ENCODE data around the gene LILRA2.
"Not testable (repeated sequence)": the region's sequence is repeated elsewhere in the genome, so short reads cannot be mapped to it uniquely, and the experiment has no call there.

LILRA2 gene

GRCh38 chr19:54573330-54573872 is at the start of gene LILRA2:
Gene LILRA2, plus strand, starts transcription at chr19:54573790. Its CDS starts 89 bp downstream, at chr19:54573879.
- no peak for DNase-seq

- no peak for DNase-seq
These were observed 48.0 kb upstream of the LILRA2 start for GRCh38 chr19:54525636-54526035.

- DNase-seq = no peak
These were observed 46.6 kb upstream of the LILRA2 start for GRCh38 chr19:54526972-54527371.

- no peak for DNase-seq
These were observed 42.7 kb upstream of the LILRA2 start for GRCh38 chr19:54530866-54531265.

DNA sequence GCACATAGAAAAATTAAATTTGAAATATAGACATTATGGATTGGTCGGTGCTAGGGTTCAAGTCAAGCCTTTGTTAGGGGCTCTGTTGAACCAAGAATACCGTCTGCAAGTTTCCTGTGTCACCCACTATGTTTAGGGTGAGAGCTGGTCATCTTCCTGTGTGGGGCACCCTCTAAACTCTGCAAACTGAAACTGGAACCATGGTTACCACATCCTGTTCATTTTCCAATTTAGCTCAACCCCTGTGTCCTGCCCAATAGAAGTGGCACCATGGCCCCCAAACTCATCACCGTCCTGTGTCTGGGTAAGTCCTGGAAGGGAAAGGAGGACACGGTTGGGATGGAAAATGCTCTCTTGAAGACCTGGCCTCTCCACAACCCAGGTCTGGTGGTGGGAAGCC is 41.1 kb upstream of the LILRA2 start:
- DNase-seq = no peak

- DNase-seq = no peak
These were observed 40.1 kb upstream of the LILRA2 start for GRCh38 chr19:54533476-54533875.

DNA sequence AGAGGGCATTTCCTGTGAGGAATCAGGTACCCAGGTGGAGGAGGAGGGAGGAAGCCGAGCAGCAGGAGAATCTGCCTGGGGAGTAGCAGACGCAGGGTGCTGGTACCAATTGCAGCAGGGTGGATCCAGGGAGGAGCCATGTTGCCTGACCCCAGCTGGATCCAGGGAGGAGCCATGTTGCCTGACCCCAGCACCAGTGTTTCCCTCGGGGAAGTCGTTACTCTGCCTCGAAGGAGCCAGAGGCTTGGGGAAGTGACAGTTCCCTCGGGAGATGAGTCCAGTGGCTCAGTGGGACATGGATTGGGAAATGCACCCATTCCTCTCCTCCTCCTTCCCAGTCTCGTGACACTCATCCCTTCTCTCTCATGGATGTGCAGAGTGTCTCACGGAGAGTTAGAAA is 39.4 kb upstream of the LILRA2 start:
- no peak for DNase-seq

- DNase-seq = no peak
These were observed 38.0 kb upstream of the LILRA2 start for GRCh38 chr19:54535601-54536000.

- DNase-seq = no peak
These were observed 36.6 kb upstream of the LILRA2 start for GRCh38 chr19:54536956-54537355.

DNA sequence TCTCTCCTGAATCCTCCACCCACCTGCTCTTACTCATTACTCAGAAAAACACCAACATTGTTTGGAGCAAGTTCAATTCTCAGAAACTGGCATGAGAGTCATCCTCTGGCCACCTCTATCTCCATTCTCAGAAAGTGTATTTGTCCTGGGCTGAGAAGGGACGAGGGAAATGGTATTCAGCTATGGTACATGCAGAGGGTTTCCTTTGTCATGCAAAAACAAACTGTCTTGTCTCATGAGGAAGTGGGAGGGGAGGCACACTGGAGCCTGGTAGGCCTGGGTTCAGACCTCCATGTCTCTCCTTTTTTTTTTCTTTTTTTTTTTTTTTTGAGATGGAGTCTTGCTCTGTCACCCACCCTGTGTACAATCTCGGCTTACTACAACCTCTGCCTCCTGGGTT is 31.9 kb upstream of the LILRA2 start:
- DNase-seq = no peak

DNA sequence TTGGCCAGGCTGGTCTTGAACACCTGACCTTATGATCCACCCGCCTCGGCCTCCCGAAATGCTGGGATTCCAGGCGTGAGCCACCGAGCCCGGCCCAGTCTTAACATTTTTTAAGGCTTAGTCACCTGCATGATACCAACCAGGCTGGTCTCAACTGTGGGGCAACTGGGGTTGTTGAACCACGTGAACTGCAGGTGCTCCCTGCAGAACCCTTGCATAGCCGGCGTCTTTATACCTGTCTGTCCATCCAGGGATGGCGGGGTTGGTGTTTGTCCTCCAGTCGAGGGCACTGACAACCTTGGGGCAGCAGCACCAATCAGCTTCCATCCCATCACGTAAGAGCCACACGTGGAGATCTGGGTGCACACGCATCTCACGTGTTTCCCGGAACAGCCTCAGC is 24.8 kb upstream of the LILRA2 start:
- DNase-seq = no peak

DNA sequence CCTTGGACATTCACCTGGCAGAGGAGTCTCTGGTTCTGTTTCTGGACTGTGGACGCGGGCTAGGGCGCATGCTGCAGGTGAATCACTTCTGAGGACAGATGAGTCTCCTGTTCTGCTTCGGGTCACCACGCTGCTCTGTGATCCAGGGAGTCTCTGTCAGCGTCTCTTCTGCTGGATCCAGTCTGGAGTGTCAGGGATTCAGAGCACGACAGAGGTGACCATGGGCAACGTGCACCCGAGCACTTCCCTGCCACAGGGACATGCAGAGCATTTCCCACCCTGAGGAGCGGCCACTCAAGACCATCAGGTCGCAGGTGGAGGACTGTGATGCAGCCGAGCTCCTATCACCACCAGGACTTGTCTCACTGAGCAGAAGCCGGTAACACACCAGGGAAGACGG is 24.4 kb upstream of the LILRA2 start:
- DNase-seq = no peak

GRCh38 chr19:54551293-54551692 is 22.3 kb upstream of the LILRA2 start:
- DNase-seq = no peak

- DNase-seq = no peak
These were observed 21.4 kb upstream of the LILRA2 start for GRCh38 chr19:54551950-54552912.

DNA sequence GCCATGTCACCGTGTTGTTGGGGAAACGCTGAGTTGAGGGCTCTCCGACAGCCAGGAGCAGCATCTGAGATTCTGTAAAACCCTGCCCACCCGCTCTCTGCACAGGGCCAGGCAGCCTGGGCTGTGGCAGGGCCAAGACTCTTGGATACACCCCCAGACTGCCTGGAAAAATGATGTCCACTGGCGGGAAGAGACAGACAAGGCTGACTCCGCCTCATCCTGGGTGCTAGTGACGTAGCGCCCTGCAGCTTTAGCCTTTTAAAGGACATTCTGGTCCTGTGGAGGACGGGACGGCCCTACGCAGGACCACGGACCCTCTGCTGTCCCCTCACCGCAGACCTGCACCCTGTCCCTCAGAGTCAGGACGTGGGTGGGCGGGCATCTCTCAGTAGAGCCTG is 20.7 kb upstream of the LILRA2 start:
- DNase-seq = no peak

- no peak for DNase-seq
These were observed 19.6 kb upstream of the LILRA2 start for GRCh38 chr19:54554006-54554405.

GRCh38 chr19:54554896-54555295 is 18.7 kb upstream of the LILRA2 start:
- DNase-seq = no peak

GRCh38 chr19:54556194-54556593 is 17.4 kb upstream of the LILRA2 start:
- DNase-seq = no peak

DNA sequence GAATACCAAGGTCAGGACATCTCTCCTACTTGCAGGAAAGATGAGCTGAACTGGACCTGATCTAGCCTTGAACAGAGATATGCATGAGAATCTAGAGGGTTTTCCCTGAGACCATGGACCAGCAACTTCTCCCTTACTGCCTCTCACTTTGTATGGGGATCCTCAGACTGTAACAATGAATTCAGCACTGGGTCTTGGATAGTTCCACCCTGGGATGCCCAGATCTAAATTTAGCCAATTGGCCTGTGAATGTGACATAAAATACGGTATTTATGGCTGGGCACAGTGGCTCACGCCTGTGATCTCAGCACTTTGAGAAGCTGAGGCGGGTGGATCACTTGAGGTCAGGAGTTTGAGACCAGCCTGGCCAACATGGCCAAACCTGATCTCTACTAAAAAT is 15.3 kb upstream of the LILRA2 start:
- DNase-seq = no peak

GRCh38 chr19:54560881-54561385 is 12.7 kb upstream of the LILRA2 start:
- DNase-seq = no peak

GRCh38 chr19:54561840-54562239 is 11.8 kb upstream of the LILRA2 start:
- DNase-seq = no peak

GRCh38 chr19:54563206-54563605 is 10.4 kb upstream of the LILRA2 start:
- DNase-seq = not testable (repeated sequence)

GRCh38 chr19:54570316-54570715 is 3.3 kb upstream of the LILRA2 start:
- DNase-seq = no peak
